ENCODE measurements around the gene NETO2. TPM values are rescaled to one million over a fixed set of nuclear protein-coding genes. Genes with fewer than 3 reads are reported as not detected.

Gene NETO2
- polyA plus RNA-seq, 1 donor from 2014 or later, result 101 TPM

GRCh38 chr16:47082099-47082865, 61.5 kb downstream of the NETO2 start:
- no peak overlapping the region for H3K9ac ChIP-seq (ENCODE audit: low read length)
- no peak overlapping the region for H3K27ac ChIP-seq (ENCODE audit: low read length)
- H3K9me2 ChIP-seq (ENCODE audit: insufficient read depth, low read length), result no peaks in the 10 kb centered on the region
- TF ChIP-seq MXI1 (conservative IDR thresholded peaks at IDR 0.05; ENCODE audit: poor library complexity, severe bottlenecking) (no peak), REST (IDR thresholded peaks at IDR 0.05; ENCODE audit: borderline replicate concordance) (no peak), RAD21 (conservative IDR thresholded peaks at IDR 0.05) (no peak), EP300 (conservative IDR thresholded peaks at IDR 0.05; ENCODE audit: poor library complexity, severe bottlenecking) (no peak), EZH2 (IDR thresholded peaks at IDR 0.05; ENCODE audit: borderline replicate concordance, insufficient read depth, low read length, poor library complexity, severe bottlenecking) (no peak)
- no peaks in the 10 kb centered on the region for H3K9me3 ChIP-seq (ENCODE audit: low read length)
- H3F3A ChIP-seq (ENCODE audit: insufficient read depth, low read length, poor library complexity, severe bottlenecking), result no peaks in the 10 kb centered on the region
- no peak overlapping the region for H3K4me3 ChIP-seq (ENCODE audit: low read length)
- H3K36me3 ChIP-seq (ENCODE audit: insufficient read depth, low read length), result peaks cover 6% of the 10 kb centered on the region
- H2AFZ ChIP-seq (ENCODE audit: low read depth, low read length), result no peak overlapping the region
- no peaks in the 10 kb centered on the region for H3K27me3 ChIP-seq (ENCODE audit: insufficient read depth, low read depth, low read length)
- no peaks in the 10 kb centered on the region for H4K20me1 ChIP-seq (ENCODE audit: insufficient read depth)
- H3K79me2 ChIP-seq (replicated peaks; ENCODE audit: insufficient read depth, low read length), result no peaks in the 10 kb centered on the region
- H3K4me2 ChIP-seq (ENCODE audit: low read length), result no peak overlapping the region

- H3K27me3 ChIP-seq (ENCODE audit: insufficient read depth, low read depth, low read length), result no peaks in the 10 kb centered on the region
- no peaks in the 10 kb centered on the region for H3F3A ChIP-seq (ENCODE audit: insufficient read depth, low read length, poor library complexity, severe bottlenecking)
- H3K9me3 ChIP-seq (ENCODE audit: low read length), result no peaks in the 10 kb centered on the region
- H3K9me2 ChIP-seq (ENCODE audit: insufficient read depth, low read length), result no peaks in the 10 kb centered on the region
- no peaks in the 10 kb centered on the region for H3K79me2 ChIP-seq (replicated peaks; ENCODE audit: insufficient read depth, low read length)
- H4K20me1 ChIP-seq (ENCODE audit: insufficient read depth), result no peaks in the 10 kb centered on the region
- H3K27ac ChIP-seq (ENCODE audit: low read length), result no peak overlapping the region
- TF ChIP-seq SMC3 (conservative IDR thresholded peaks at IDR 0.05; ENCODE audit: poor library complexity), result no peak
- peaks cover 6% of the 10 kb centered on the region for H3K36me3 ChIP-seq (ENCODE audit: insufficient read depth, low read length)
- H3K4me3 ChIP-seq (ENCODE audit: low read length), result no peak overlapping the region
- H3K9ac ChIP-seq (ENCODE audit: low read length), result no peak overlapping the region
- H3K4me2 ChIP-seq (ENCODE audit: low read length), result no peak overlapping the region
- no peak overlapping the region for H2AFZ ChIP-seq (ENCODE audit: low read depth, low read length)
Measured at GRCh38 chr16:47081115-47081514, 62.6 kb downstream of the NETO2 start.

GRCh38 chr16:47079860-47080259, 63.9 kb downstream of the NETO2 start:
- H3K27ac ChIP-seq (ENCODE audit: low read length), result peak overlapping the region; percentile 26

More at GRCh38 chr16:47079860-47080259, 63.9 kb downstream of the NETO2 start:
- Histone ChIP-seq H3K9me2 (ENCODE audit: insufficient read depth, low read length) (no peaks in the 10 kb centered on the region), H3K36me3 (ENCODE audit: insufficient read depth, low read length) (peaks cover 6% of the 10 kb centered on the region), H3K9me3 (ENCODE audit: low read length) (no peaks in the 10 kb centered on the region), H3K9ac (ENCODE audit: low read length) (no peak overlapping the region), H3K4me3 (ENCODE audit: low read length) (peak overlapping the region; percentile 4), H3K4me2 (ENCODE audit: low read length) (no peak overlapping the region), H4K20me1 (ENCODE audit: insufficient read depth) (no peaks in the 10 kb centered on the region), H3K27me3 (ENCODE audit: insufficient read depth, low read depth, low read length) (no peaks in the 10 kb centered on the region), H3F3A (ENCODE audit: insufficient read depth, low read length, poor library complexity, severe bottlenecking) (no peaks in the 10 kb centered on the region), H2AFZ (ENCODE audit: low read depth, low read length) (no peak overlapping the region), H3K79me2 (replicated peaks; ENCODE audit: insufficient read depth, low read length) (no peaks in the 10 kb centered on the region)
- TF ChIP-seq RAD21 (conservative IDR thresholded peaks at IDR 0.05), result no peak
- peak; percentile 89 for TF ChIP-seq REST (IDR thresholded peaks at IDR 0.05; ENCODE audit: borderline replicate concordance)
- no peak for TF ChIP-seq TAF1 (IDR thresholded peaks at IDR 0.05; ENCODE audit: low read depth)
- no peak for TF ChIP-seq POLR2AphosphoS5 (IDR thresholded peaks at IDR 0.05)
- TF ChIP-seq EP300 (conservative IDR thresholded peaks at IDR 0.05; ENCODE audit: poor library complexity, severe bottlenecking), result peak; percentile 67
- no peak for TF ChIP-seq CTCF (IDR thresholded peaks at IDR 0.05; ENCODE audit: poor library complexity, severe bottlenecking)
- TF ChIP-seq MXI1 (conservative IDR thresholded peaks at IDR 0.05; ENCODE audit: poor library complexity, severe bottlenecking), result no peak
- no peak for TF ChIP-seq SMC3 (conservative IDR thresholded peaks at IDR 0.05; ENCODE audit: poor library complexity)
- no peak for TF ChIP-seq EZH2 (IDR thresholded peaks at IDR 0.05; ENCODE audit: borderline replicate concordance, insufficient read depth, low read length, poor library complexity, severe bottlenecking)

All from neural cell (in vitro differentiated cells).